HG03342 (cell line): ENCODE data around the gene NUTM2B.
"Not testable (repeated sequence)": the region's sequence is repeated elsewhere in the genome, so short reads cannot be mapped to it uniquely, and the experiment has no call there.

Experiments
- ATAC-seq: cut with Tn5 transposase; IDR thresholded peaks from one replicate; pipeline ENCODE4 v1.9.1; 2021; ENCODE audit warnings: mild to moderate bottlenecking, moderate library complexity; ENCODE audit not compliant: unreplicated experiment

NUTM2B gene

GRCh38 chr10:79702927-79703326 is at the start of gene NUTM2B:
Gene NUTM2B, plus strand, starts transcription at chr10:79703227. Its CDS starts 383 bp downstream, at chr10:79703610.
- ATAC-seq = not testable (repeated sequence)

- not testable (repeated sequence) for ATAC-seq
Observed at GRCh38 chr10:79663287-79663686, 39.7 kb upstream of the NUTM2B start.

- not testable (repeated sequence) for ATAC-seq
Observed at GRCh38 chr10:79664686-79665085, 38.3 kb upstream of the NUTM2B start.

GRCh38 chr10:79669248-79669788 is 33.7 kb upstream of the NUTM2B start:
- not testable (repeated sequence) for ATAC-seq

GRCh38 chr10:79674878-79675277 is 28.1 kb upstream of the NUTM2B start:
- peak; percentile 63 for ATAC-seq

GRCh38 chr10:79683026-79683883 is 19.8 kb upstream of the NUTM2B start:
- not testable (repeated sequence) for ATAC-seq

GRCh38 chr10:79683884-79684720 is 18.9 kb upstream of the NUTM2B start:
- ATAC-seq = not testable (repeated sequence)

GRCh38 chr10:79685044-79685685 is 17.9 kb upstream of the NUTM2B start:
- not testable (repeated sequence) for ATAC-seq

GRCh38 chr10:79686595-79686994 is 16.4 kb upstream of the NUTM2B start:
- ATAC-seq = not testable (repeated sequence)

GRCh38 chr10:79687406-79688150 is 15.4 kb upstream of the NUTM2B start:
- ATAC-seq = not testable (repeated sequence)

- not testable (repeated sequence) for ATAC-seq
Observed at GRCh38 chr10:79688798-79689197, 14.2 kb upstream of the NUTM2B start.

GRCh38 chr10:79696596-79696995 is 6.4 kb upstream of the NUTM2B start:
- ATAC-seq = not testable (repeated sequence)

GRCh38 chr10:79697141-79697540 is 5.9 kb upstream of the NUTM2B start:
- not testable (repeated sequence) for ATAC-seq

- ATAC-seq = not testable (repeated sequence)
Observed at GRCh38 chr10:79700381-79700944, 2.6 kb upstream of the NUTM2B start.

GRCh38 chr10:79707017-79707416 is 4.0 kb downstream of the NUTM2B start:
- ATAC-seq = not testable (repeated sequence)

- not testable (repeated sequence) for ATAC-seq
Observed at GRCh38 chr10:79714976-79715375, 11.9 kb downstream of the NUTM2B start.

- not testable (repeated sequence) for ATAC-seq
Observed at GRCh38 chr10:79716917-79717579, 14.0 kb downstream of the NUTM2B start.

GRCh38 chr10:79720000-79720399 is 17.0 kb downstream of the NUTM2B start:
- not testable (repeated sequence) for ATAC-seq

GRCh38 chr10:79726620-79727019 is 23.6 kb downstream of the NUTM2B start:
- not testable (repeated sequence) for ATAC-seq
